Upper lobe of left lung (tissue), 4 donors: ENCODE data around the gene DGKQ.

Source experiments
- CTCF ChIP-seq, 6 experiments: fragments of 450-650 bp in 4 of 6; fragments of 200-600 bp in 2 of 6; sonication (generic) in 2 of 6; IDR thresholded peaks; one replicate each; pipeline ENCODE4 v1.5.1; 2016 to 2019; ENCODE audit warnings: antibody characterized with exemption in 6 of 6
- EP300 ChIP-seq, 4 donors: sonication (generic); formaldehyde crosslinking; IDR thresholded peaks; one replicate each; pipeline ENCODE4 v1.5.1; 2017; ENCODE audit warnings: antibody characterized with exemption in 4 of 4, control low read depth in 2 of 4
- POLR2A ChIP-seq, 4 donors: fragments of 450-650 bp; IDR thresholded peaks; one replicate each; pipeline ENCODE4 v1.5.1; 2016 to 2017; ENCODE audit warnings: antibody characterized with exemption in 4 of 4, mild to moderate bottlenecking in 2 of 4
- POLR2AphosphoS5 ChIP-seq, 2 donors: sonication (generic); formaldehyde crosslinking; IDR thresholded peaks; one replicate each; pipeline ENCODE4 v1.5.1; 2017; ENCODE audit warnings: antibody characterized with exemption in 2 of 2

- TF ChIP-seq POLR2A (IDR thresholded peaks at IDR 0.05) (no peak), CTCF (IDR thresholded peaks at IDR 0.05) (no peak), POLR2AphosphoS5 (IDR thresholded peaks at IDR 0.05) (no peak), EP300 (IDR thresholded peaks at IDR 0.05) (no peak)
These were observed 8.9 kb downstream of the DGKQ start for GRCh38 chr4:964346-965025.
